ENCODE results near the gene YPEL5. TPM values are rescaled to one million over a fixed set of nuclear protein-coding genes. Genes with fewer than 3 reads are reported as not detected.
"Not testable (repeated sequence)": the region's sequence is repeated elsewhere in the genome, so short reads cannot be mapped to it uniquely, and the experiment has no call there.

The YPEL5 gene
- total RNA-seq, 1 experiment from 2014 or later, result 66.4 TPM

DNA sequence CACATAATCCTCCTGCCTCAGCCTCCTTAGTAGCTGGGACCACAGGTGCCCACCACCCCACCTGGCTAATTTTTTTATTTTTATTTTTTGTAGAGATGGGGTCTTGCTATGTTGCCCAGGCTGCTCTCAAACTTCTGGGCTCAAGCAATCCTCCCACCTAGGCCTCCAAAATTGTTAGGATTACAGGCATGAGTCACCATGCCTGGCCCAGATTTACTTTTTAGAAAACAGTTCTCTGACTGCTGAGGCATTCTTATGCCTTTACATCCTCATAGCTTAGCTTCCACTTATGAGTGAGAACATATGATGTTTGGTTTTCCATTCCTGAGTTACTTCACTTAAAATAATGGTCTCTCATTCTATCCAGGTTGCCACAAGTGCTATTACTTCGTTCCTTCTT, 47.4 kb upstream of the YPEL5 start:
- CTCF ChIA-PET; in situ Hi-C loops (cut with HindIII; ENCODE audit: low pct_unique_long_range_greater_than_20kb, low sequenced_read_pairs); H3K9me3 ChIP-seq (ENCODE audit: control insufficient read depth, insufficient read depth, low read depth, low read length); H3K27ac ChIP-seq (ENCODE audit: low read length); POLR2A ChIA-PET; BruUV-seq (replicated peaks); ATAC-seq; intact Hi-C loops (cut with micrococcal nuclease; ENCODE audit: unreplicated experiment); H3K4me1 ChIP-seq (ENCODE audit: control insufficient read depth, insufficient read depth, low read length); H3K36me3 ChIP-seq (ENCODE audit: control insufficient read depth, insufficient read depth, low read length); DNase-seq (ENCODE audit: low read depth, low spot score); H3K4me3 ChIP-seq (ENCODE audit: low read depth in 2 of 2, low read length in 2 of 2): not testable (repeated sequence)
- peaks cover 18% of the 10 kb centered on the region for H3K27me3 ChIP-seq (ENCODE audit: control insufficient read depth, insufficient read depth, low read length)

DNA sequence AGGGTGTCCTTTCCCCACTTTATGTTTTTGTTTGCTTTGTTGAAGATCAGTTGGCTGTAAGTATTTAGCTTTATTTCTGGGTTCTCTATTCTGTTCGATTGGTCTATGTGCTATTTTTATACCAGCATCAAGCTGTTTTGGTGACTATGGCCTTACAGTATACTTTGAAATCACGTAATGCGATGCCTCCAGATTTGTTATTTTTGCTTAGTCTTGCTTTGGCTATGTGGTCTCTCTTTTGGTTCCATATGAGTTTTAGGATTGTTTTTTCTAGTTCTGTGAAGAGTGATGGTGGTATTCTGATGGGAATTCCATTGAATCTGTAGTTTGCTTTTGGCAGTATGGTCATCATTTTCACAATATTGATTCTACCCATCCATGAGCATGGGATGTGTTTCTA, 46.1 kb upstream of the YPEL5 start:
- POLR2A ChIA-PET, result not testable (repeated sequence)

DNA sequence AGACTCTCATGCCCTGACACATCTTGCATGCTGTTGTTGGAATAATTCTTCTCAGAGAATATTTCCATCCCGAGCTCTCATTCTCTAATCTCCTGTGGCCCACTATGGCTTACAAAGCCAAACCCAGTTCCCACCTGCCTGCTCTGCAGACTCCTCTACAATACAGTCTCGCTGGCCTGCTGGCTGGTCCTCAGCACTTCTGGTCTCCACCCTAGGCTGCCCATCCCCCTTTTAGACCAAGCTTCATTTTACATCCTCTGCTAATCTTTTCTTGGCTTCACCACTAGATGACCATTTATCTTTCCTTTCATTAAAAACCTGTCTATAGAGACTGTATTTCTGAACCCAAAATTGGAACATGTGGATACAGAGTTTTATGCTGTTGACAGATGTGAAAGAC, 42.5 kb upstream of the YPEL5 start:
- Histone ChIP-seq H3K27ac (ENCODE audit: low read length) (no peak overlapping the region), H3K27me3 (ENCODE audit: control insufficient read depth, insufficient read depth, low read length) (0 out of 2 replicates have a peak, but pooled peaks cover 3% of the 10 kb centered on the region), H3K4me1 (ENCODE audit: control insufficient read depth, insufficient read depth, low read length) (no peaks in the 10 kb centered on the region), H3K4me3 (ENCODE audit: low read depth in 2 of 2, low read length in 2 of 2) (no peak overlapping the region), H3K36me3 (ENCODE audit: control insufficient read depth, insufficient read depth, low read length) (no peaks in the 10 kb centered on the region), H3K9me3 (ENCODE audit: control insufficient read depth, insufficient read depth, low read depth, low read length) (no peaks in the 10 kb centered on the region)
- no peak for ATAC-seq
- ChIA-PET POLR2A (interaction anchor here (0.7 kb wide), 1 partner anchor 44 kb away, joined by 6 read pairs; no protein-coding TSS in a partner anchor), CTCF (no interaction called here)
- TF ChIP-seq SIN3A (IDR thresholded peaks at IDR 0.05; ENCODE audit: borderline replicate concordance, insufficient read depth, low read depth, low read length) (no peak), POLR2AphosphoS5 (IDR thresholded peaks at IDR 0.05; ENCODE audit: low read depth, low read length) (no peak), TCF7L2 (IDR thresholded peaks at IDR 0.05; ENCODE audit: low read depth, low read length) (no peak)
- TF ChIP-seq, protein P1, sequence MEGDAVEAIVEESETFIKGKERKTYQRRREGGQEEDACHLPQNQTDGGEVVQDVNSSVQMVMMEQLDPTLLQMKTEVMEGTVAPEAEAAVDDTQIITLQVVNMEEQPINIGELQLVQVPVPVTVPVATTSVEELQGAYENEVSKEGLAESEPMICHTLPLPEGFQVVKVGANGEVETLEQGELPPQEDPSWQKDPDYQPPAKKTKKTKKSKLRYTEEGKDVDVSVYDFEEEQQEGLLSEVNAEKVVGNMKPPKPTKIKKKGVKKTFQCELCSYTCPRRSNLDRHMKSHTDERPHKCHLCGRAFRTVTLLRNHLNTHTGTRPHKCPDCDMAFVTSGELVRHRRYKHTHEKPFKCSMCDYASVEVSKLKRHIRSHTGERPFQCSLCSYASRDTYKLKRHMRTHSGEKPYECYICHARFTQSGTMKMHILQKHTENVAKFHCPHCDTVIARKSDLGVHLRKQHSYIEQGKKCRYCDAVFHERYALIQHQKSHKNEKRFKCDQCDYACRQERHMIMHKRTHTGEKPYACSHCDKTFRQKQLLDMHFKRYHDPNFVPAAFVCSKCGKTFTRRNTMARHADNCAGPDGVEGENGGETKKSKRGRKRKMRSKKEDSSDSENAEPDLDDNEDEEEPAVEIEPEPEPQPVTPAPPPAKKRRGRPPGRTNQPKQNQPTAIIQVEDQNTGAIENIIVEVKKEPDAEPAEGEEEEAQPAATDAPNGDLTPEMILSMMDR (IDR thresholded peaks at IDR 0.05), result no peak
- TF ChIP-seq, protein P2, sequence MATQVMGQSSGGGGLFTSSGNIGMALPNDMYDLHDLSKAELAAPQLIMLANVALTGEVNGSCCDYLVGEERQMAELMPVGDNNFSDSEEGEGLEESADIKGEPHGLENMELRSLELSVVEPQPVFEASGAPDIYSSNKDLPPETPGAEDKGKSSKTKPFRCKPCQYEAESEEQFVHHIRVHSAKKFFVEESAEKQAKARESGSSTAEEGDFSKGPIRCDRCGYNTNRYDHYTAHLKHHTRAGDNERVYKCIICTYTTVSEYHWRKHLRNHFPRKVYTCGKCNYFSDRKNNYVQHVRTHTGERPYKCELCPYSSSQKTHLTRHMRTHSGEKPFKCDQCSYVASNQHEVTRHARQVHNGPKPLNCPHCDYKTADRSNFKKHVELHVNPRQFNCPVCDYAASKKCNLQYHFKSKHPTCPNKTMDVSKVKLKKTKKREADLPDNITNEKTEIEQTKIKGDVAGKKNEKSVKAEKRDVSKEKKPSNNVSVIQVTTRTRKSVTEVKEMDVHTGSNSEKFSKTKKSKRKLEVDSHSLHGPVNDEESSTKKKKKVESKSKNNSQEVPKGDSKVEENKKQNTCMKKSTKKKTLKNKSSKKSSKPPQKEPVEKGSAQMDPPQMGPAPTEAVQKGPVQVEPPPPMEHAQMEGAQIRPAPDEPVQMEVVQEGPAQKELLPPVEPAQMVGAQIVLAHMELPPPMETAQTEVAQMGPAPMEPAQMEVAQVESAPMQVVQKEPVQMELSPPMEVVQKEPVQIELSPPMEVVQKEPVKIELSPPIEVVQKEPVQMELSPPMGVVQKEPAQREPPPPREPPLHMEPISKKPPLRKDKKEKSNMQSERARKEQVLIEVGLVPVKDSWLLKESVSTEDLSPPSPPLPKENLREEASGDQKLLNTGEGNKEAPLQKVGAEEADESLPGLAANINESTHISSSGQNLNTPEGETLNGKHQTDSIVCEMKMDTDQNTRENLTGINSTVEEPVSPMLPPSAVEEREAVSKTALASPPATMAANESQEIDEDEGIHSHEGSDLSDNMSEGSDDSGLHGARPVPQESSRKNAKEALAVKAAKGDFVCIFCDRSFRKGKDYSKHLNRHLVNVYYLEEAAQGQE (IDR thresholded peaks at IDR 0.05; ENCODE audit: insufficient read depth in 1 of 2, low read depth in 2 of 2, low read length in 1 of 2), result no peak
- no peak for DNase-seq (ENCODE audit: low read depth, low spot score)
- in situ Hi-C loops (cut with HindIII; ENCODE audit: low pct_unique_long_range_greater_than_20kb, low sequenced_read_pairs), result no loop called here
- intact Hi-C loops (cut with micrococcal nuclease; ENCODE audit: unreplicated experiment), result no loop called here
- BruUV-seq (replicated peaks), result no TSS peak

More for the DNA sequence above, 46.1 kb upstream of the YPEL5 start:
- H3K4me1 ChIP-seq (ENCODE audit: control insufficient read depth, insufficient read depth, low read length); ATAC-seq; H3K36me3 ChIP-seq (ENCODE audit: control insufficient read depth, insufficient read depth, low read length); DNase-seq (ENCODE audit: low read depth, low spot score); BruUV-seq (replicated peaks); H3K27ac ChIP-seq (ENCODE audit: low read length); H3K9me3 ChIP-seq (ENCODE audit: control insufficient read depth, insufficient read depth, low read depth, low read length); H3K4me3 ChIP-seq (ENCODE audit: low read depth in 2 of 2, low read length in 2 of 2); CTCF ChIA-PET; intact Hi-C loops (cut with micrococcal nuclease; ENCODE audit: unreplicated experiment); in situ Hi-C loops (cut with HindIII; ENCODE audit: low pct_unique_long_range_greater_than_20kb, low sequenced_read_pairs): not testable (repeated sequence)
- peaks cover 12% of the 10 kb centered on the region for H3K27me3 ChIP-seq (ENCODE audit: control insufficient read depth, insufficient read depth, low read length)

Measured in Panc1 (cell line).